ENCODE measurements around the gene TMC4.

DNA sequence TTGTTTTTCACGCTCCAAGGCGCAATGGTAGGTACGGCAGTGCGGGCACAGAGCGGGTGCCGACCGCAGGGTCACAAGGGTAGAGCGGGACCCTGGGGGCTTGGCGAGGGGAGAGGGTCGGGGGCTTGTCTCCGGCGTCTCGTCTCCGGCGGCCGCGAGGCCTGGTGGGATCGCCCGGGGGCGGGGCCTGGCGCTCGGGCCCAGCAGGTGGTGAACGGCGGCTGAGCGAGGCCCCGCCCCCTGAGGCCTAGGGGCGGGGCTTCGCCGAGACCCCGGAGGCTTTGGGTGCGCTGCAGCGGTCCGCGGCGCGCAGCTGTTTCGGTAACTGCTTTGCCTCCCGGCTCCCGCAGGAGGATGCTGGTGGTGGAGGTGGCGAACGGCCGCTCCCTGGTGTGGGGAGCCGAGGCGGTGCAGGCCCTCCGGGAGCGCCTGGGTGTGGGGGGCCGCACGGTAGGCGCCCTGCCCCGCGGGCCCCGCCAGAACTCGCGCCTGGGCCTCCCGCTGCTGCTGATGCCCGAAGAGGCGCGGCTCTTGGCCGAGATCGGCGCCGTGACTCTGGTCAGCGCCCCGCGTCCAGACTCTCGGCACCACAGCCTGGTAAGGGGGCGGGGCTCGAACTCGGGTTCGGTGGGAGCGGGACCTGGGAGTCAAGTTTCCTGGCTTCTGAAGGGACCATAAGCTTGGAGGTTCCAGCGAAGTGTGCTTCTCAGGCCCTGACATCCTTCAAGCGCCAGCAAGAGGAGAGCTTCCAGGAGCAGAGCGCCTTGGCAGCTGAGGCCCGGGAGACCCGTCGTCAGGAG lies 18.3 kb upstream of the TMC4 start, which contains the start of gene TSEN34:
- TF ChIP-seq EP300 (IDR thresholded peaks at IDR 0.05; ENCODE audit: borderline replicate concordance), result no peak
- no peak for TF ChIP-seq ZBTB7A (IDR thresholded peaks at IDR 0.05; ENCODE audit: low read depth)
- peak; percentile 45; the same call in 1 of the 2 replicates for TF ChIP-seq TAF1 (IDR thresholded peaks at IDR 0.05; ENCODE audit: low read depth)
- TF ChIP-seq, protein P1, sequence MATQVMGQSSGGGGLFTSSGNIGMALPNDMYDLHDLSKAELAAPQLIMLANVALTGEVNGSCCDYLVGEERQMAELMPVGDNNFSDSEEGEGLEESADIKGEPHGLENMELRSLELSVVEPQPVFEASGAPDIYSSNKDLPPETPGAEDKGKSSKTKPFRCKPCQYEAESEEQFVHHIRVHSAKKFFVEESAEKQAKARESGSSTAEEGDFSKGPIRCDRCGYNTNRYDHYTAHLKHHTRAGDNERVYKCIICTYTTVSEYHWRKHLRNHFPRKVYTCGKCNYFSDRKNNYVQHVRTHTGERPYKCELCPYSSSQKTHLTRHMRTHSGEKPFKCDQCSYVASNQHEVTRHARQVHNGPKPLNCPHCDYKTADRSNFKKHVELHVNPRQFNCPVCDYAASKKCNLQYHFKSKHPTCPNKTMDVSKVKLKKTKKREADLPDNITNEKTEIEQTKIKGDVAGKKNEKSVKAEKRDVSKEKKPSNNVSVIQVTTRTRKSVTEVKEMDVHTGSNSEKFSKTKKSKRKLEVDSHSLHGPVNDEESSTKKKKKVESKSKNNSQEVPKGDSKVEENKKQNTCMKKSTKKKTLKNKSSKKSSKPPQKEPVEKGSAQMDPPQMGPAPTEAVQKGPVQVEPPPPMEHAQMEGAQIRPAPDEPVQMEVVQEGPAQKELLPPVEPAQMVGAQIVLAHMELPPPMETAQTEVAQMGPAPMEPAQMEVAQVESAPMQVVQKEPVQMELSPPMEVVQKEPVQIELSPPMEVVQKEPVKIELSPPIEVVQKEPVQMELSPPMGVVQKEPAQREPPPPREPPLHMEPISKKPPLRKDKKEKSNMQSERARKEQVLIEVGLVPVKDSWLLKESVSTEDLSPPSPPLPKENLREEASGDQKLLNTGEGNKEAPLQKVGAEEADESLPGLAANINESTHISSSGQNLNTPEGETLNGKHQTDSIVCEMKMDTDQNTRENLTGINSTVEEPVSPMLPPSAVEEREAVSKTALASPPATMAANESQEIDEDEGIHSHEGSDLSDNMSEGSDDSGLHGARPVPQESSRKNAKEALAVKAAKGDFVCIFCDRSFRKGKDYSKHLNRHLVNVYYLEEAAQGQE (IDR thresholded peaks at IDR 0.05; ENCODE audit: low read depth), result 0 out of 2 replicates have a peak, but pooled peaks have one; percentile 27
- TF ChIP-seq, protein P2, sequence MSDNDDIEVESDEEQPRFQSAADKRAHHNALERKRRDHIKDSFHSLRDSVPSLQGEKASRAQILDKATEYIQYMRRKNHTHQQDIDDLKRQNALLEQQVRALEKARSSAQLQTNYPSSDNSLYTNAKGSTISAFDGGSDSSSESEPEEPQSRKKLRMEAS (IDR thresholded peaks at IDR 0.05), result no peak
- no peak for TF ChIP-seq EGR1 (IDR thresholded peaks at IDR 0.05)
- TF ChIP-seq, protein P3, sequence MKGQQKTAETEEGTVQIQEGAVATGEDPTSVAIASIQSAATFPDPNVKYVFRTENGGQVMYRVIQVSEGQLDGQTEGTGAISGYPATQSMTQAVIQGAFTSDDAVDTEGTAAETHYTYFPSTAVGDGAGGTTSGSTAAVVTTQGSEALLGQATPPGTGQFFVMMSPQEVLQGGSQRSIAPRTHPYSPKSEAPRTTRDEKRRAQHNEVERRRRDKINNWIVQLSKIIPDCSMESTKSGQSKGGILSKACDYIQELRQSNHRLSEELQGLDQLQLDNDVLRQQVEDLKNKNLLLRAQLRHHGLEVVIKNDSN (IDR thresholded peaks at IDR 0.05), result no peak
- no peak for TF ChIP-seq CEBPB (IDR thresholded peaks at IDR 0.05)
- no peak for TF ChIP-seq RAD21 (IDR thresholded peaks at IDR 0.05; ENCODE audit: low read depth)
- no peak for TF ChIP-seq NFIC (IDR thresholded peaks at IDR 0.05)
- no peak; the same call in 1 of the 2 replicates for TF ChIP-seq TCF12 (IDR thresholded peaks at IDR 0.05; ENCODE audit: low read depth)
- 0 out of 2 replicates have a peak, but pooled peaks have one; percentile 7 for TF ChIP-seq YY1 (IDR thresholded peaks at IDR 0.05; ENCODE audit: low read depth)
- TF ChIP-seq CREB1 (IDR thresholded peaks at IDR 0.05; ENCODE audit: low read depth), result no peak

Measured in Ishikawa (cell line).